DOHH2 (cell line): ENCODE data around the gene UNC5C.

ENCODE experiments used
- EZH2phosphoT487 ChIP-seq: fragments of 200-600 bp; sonication (generic); IDR thresholded peaks from 2 replicates; pipeline ENCODE4 v1.6.1; 2017; ENCODE audit warnings: borderline replicate concordance, mild to moderate bottlenecking, antibody characterized with exemption, low read length, moderate library complexity, mixed read lengths
- TF ChIP-seq, protein P1 (sequence below): fragments of 200-600 bp; sonication (generic); IDR thresholded peaks from one replicate; pipeline ENCODE4 v1.5.1; 2014; ENCODE audit warnings: antibody characterized with exemption, mild to moderate bottlenecking, low read depth, low read length; ENCODE audit not compliant: poor library complexity, severe bottlenecking

DNA sequence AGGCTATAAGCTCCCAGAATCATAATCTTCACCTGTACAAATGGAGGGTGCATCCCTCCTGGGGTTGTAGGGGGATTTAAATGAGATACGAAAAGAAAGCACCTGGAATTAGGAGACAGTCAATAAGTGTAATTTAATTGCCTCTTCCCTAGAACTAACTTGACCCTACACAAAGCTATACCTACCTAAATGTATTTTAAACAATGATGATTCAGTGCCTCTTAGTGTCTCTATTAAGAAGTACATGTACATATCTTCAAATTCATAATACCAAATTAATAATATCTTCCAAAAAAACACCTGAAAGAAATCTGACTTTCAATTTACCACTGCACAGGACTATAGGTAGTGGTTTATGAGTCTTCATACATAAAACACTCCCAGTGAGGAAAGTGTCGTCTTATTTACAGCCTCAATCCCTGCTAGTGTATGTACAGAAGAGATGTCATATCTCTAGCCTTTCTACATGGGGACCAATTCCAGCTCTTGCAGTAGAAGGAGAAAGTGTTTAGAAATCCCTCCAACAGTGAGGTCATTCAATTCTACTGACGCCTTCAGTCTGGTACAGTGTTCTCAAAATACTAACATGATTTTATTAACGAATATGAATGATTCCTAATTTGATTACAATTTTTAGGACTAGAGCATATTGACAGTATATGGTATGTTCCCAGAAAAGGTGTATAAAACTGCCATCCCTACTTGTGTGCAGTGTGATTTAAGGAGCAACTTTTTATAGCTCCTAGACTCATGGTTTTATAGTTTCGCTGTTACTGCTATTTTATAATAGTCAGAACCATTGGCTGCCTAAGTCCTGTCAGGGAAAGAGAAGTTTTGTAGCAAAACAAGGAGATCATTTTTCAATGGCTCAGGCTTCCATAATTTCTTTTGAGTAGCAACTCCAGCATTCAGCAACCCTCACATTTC is 282.7 kb downstream of the UNC5C start:
- TF ChIP-seq, protein P1, sequence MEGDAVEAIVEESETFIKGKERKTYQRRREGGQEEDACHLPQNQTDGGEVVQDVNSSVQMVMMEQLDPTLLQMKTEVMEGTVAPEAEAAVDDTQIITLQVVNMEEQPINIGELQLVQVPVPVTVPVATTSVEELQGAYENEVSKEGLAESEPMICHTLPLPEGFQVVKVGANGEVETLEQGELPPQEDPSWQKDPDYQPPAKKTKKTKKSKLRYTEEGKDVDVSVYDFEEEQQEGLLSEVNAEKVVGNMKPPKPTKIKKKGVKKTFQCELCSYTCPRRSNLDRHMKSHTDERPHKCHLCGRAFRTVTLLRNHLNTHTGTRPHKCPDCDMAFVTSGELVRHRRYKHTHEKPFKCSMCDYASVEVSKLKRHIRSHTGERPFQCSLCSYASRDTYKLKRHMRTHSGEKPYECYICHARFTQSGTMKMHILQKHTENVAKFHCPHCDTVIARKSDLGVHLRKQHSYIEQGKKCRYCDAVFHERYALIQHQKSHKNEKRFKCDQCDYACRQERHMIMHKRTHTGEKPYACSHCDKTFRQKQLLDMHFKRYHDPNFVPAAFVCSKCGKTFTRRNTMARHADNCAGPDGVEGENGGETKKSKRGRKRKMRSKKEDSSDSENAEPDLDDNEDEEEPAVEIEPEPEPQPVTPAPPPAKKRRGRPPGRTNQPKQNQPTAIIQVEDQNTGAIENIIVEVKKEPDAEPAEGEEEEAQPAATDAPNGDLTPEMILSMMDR = no peak
- no peak for TF ChIP-seq EZH2phosphoT487
